ENCODE data around the gene KCNK5.

KCNK5 gene

DNA sequence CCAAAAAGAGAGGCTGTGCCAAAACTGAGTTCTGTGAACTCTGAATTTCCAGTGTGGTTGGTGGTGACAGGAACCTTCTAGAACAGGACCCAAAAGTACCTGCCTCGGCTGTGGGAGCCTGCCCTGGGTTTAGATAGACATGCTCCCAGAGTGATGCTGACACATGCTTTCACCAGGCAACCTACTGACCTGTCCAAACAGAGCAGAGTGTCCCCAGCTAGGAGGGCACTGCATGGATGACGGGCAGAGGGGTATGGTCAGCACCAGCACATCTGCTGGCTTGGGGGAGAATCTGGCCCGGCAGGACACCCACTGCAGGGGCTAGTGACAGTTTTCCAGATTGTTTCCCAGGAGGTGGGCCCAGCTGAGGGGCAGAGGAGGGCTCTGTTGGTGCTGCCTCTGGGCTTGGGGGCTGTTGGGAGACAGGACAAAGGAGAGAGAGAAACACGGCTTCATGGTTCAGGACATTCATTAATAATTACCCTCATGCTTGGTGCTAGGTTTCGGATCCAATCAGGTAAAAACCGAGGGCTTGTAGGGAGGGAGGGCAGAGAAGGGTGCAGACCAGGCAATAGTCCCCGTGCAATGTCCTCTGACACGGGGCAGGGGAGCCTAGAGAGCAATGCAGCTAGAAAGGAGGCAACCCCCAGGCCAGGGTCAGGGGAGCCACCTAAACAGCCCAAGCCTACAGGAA is 15.0 kb downstream of the KCNK5 start:
- Histone ChIP-seq H3K4me3 (ENCODE audit: low read depth, low read length) (no peak overlapping the region), H3K4me1 (ENCODE audit: control insufficient read depth, insufficient read depth, low read length) (peaks cover 16% of the 10 kb centered on the region), H3K9me3 (ENCODE audit: control insufficient read depth, insufficient read depth, low read depth, low read length) (no peaks in the 10 kb centered on the region), H3K27ac (ENCODE audit: extremely low read depth, low read depth, low read length) (no peak overlapping the region), H3K36me3 (ENCODE audit: control insufficient read depth in 2 of 2, insufficient read depth in 1 of 2, low read length in 2 of 2) (peaks cover 0 to 4% of the 10 kb centered on the region in 2 experiments; a peak in 1 of 3 replicates)
- TF ChIP-seq ZNF112 (tag by site-specific recombination; IDR thresholded peaks at IDR 0.05) (no peak), ZNF335 (tag by site-specific recombination; conservative IDR thresholded peaks at IDR 0.05) (no peak)
- ChIA-PET POLR2A (no interaction called here), CTCF (interaction anchor here (0.7 to 2.9 kb wide), 3 partner anchors 24 to 277 kb away, joined by 3 to 11 read pairs (median 6); no protein-coding TSS in a partner anchor)

DNA sequence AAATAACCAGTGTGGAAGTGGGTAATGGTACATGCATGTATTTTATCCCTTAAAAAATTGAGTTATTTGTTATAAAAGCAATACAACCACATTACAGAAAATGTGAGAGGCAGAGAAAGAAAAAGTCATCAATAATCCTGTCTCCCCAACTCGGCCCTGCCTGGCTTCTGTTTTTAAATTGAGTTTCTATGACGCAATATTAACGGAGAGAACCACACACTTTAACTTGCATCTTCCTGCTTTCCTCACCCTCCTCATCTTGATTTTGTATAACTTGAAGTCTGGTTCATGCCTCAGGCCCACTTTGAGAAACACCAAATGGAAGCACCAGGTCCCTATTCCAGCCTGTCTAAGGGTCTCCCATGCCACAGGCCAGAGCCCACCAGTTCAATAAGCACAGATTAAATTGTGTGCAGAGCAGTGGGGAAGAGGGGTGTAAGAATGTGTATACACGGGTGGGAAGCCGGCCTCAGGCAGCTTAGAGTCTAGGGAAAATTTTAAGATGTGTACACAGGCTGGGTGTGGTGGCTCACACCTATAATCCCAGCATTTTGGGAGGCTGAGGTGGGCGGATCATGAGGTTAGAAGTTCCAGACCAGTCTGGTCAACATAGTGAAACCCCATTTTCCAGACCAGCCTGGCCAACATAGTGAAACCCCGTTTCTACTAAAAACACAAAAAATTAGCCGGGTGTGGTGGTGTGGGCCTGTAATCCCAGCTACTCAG is 15.9 kb downstream of the KCNK5 start:
- TF ChIP-seq GFI1B (tag by site-specific recombination; IDR thresholded peaks at IDR 0.05): no peak
- TF ChIP-seq ZFP37 (tag by site-specific recombination; IDR thresholded peaks at IDR 0.05): no peak
- TF ChIP-seq ZNF157 (tag by site-specific recombination; IDR thresholded peaks at IDR 0.05): no peak
- TF ChIP-seq ZNF350 (tag by site-specific recombination; IDR thresholded peaks at IDR 0.05): no peak
- TF ChIP-seq, protein P1, sequence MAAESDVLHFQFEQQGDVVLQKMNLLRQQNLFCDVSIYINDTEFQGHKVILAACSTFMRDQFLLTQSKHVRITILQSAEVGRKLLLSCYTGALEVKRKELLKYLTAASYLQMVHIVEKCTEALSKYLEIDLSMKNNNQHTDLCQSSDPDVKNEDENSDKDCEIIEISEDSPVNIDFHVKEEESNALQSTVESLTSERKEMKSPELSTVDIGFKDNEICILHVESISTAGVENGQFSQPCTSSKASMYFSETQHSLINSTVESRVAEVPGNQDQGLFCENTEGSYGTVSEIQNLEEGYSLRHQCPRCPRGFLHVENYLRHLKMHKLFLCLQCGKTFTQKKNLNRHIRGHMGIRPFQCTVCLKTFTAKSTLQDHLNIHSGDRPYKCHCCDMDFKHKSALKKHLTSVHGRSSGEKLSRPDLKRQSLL (tag by site-specific recombination; IDR thresholded peaks at IDR 0.05): no peak
- no peak for TF ChIP-seq MZF1 (tag by site-specific recombination; IDR thresholded peaks at IDR 0.05; ENCODE audit: borderline replicate concordance)
- TF ChIP-seq, protein P2, sequence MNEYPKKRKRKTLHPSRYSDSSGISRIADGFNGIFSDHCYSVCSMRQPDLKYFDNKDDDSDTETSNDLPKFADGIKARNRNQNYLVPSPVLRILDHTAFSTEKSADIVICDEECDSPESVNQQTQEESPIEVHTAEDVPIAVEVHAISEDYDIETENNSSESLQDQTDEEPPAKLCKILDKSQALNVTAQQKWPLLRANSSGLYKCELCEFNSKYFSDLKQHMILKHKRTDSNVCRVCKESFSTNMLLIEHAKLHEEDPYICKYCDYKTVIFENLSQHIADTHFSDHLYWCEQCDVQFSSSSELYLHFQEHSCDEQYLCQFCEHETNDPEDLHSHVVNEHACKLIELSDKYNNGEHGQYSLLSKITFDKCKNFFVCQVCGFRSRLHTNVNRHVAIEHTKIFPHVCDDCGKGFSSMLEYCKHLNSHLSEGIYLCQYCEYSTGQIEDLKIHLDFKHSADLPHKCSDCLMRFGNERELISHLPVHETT (tag by site-specific recombination; IDR thresholded peaks at IDR 0.05): no peak
- TF ChIP-seq KLF1 (tag by site-specific recombination; IDR thresholded peaks at IDR 0.05): peak; percentile 97
- TF ChIP-seq, protein P3, sequence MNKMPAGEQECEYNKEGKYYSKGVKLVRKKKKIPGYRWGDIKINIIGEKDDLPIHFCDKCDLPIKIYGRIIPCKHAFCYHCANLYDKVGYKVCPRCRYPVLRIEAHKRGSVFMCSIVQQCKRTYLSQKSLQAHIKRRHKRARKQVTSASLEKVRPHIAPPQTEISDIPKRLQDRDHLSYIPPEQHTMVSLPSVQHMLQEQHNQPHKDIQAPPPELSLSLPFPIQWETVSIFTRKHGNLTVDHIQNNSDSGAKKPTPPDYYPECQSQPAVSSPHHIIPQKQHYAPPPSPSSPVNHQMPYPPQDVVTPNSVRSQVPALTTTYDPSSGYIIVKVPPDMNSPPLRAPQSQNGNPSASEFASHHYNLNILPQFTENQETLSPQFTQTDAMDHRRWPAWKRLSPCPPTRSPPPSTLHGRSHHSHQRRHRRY (tag by site-specific recombination; IDR thresholded peaks at IDR 0.05): no peak
- Histone ChIP-seq H3K9me3 (ENCODE audit: control insufficient read depth, insufficient read depth, low read depth, low read length) (no peaks in the 10 kb centered on the region), H3K27ac (ENCODE audit: extremely low read depth, low read depth, low read length) (no peak overlapping the region), H3K36me3 (ENCODE audit: control insufficient read depth in 2 of 2, insufficient read depth in 1 of 2, low read length in 2 of 2) (peaks cover 0 to 4% of the 10 kb centered on the region in 2 experiments; a peak in 1 of 3 replicates), H3K4me3 (ENCODE audit: low read depth, low read length) (no peak overlapping the region), H3K4me1 (ENCODE audit: control insufficient read depth, insufficient read depth, low read length) (peaks cover 11% of the 10 kb centered on the region)
- ChIA-PET POLR2A (no interaction called here), CTCF (interaction anchor here (0.7 kb wide), 1 partner anchor 278 kb away, joined by 3 read pairs; no protein-coding TSS in a partner anchor)

DNA sequence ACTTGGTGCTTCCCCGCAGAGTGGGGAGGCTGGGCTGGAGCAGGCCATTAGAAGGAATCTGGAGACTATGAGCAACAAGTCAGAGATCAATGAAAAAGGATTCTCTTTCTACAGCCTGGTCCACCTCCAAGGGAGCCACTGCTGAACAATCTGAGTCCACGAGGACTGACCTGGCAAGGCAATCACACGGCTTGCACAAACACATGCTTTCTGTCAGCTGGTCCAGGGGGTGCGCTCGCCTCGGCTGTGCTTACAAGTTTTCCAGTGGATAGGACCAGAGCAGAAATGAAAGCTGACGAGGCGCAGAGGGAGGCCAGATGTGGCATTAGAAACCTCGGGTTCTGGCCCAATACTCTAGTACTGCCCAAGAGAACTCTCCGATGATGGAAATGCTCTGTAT is 18.1 kb downstream of the KCNK5 start:
- ChIA-PET CTCF (no interaction called here), POLR2A (no interaction called here)
- H3K4me3 ChIP-seq (ENCODE audit: low read depth, low read length): no peak overlapping the region
- H3K36me3 ChIP-seq (ENCODE audit: control insufficient read depth in 2 of 2, insufficient read depth in 1 of 2, low read length in 2 of 2): peaks cover 0 to 4% of the 10 kb centered on the region in 2 experiments; a peak in 1 of 3 replicates
- peaks cover 11% of the 10 kb centered on the region; the same call in 1 of the 2 replicates for H3K4me1 ChIP-seq (ENCODE audit: control insufficient read depth, insufficient read depth, low read length)
- H3K9me3 ChIP-seq (ENCODE audit: control insufficient read depth, insufficient read depth, low read depth, low read length): no peaks in the 10 kb centered on the region
- H3K27ac ChIP-seq (ENCODE audit: extremely low read depth, low read depth, low read length): no peak overlapping the region
- no peak for TF ChIP-seq ZNF707 (tag by site-specific recombination; IDR thresholded peaks at IDR 0.05)
- TF ChIP-seq, protein P4, sequence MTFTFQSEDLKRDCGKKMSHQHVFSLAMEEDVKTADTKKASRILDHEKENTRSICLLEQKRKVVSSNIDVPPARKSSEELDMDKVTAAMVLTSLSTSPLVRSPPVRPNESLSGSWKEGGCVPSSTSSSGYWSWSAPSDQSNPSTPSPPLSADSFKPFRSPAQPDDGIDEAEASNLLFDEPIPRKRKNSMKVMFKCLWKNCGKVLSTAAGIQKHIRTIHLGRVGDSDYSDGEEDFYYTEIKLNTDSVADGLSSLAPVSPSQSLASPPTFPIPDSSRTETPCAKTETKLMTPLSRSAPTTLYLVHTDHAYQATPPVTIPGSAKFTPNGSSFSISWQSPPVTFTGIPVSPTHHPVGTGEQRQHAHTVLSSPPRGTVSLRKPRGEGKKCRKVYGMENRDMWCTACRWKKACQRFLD (tag by site-specific recombination; IDR thresholded peaks at IDR 0.05): no peak
- TF ChIP-seq ZNF558 (tag by site-specific recombination; IDR thresholded peaks at IDR 0.05): no peak
- TF ChIP-seq OVOL3 (tag by site-specific recombination; IDR thresholded peaks at IDR 0.05): no peak
- no peak for TF ChIP-seq MZF1 (tag by site-specific recombination; IDR thresholded peaks at IDR 0.05; ENCODE audit: borderline replicate concordance)
- TF ChIP-seq ZNF114 (tag by site-specific recombination; IDR thresholded peaks at IDR 0.05): no peak
- TF ChIP-seq ZFP69B (tag by site-specific recombination; IDR thresholded peaks at IDR 0.05): no peak
- TF ChIP-seq, protein P5, sequence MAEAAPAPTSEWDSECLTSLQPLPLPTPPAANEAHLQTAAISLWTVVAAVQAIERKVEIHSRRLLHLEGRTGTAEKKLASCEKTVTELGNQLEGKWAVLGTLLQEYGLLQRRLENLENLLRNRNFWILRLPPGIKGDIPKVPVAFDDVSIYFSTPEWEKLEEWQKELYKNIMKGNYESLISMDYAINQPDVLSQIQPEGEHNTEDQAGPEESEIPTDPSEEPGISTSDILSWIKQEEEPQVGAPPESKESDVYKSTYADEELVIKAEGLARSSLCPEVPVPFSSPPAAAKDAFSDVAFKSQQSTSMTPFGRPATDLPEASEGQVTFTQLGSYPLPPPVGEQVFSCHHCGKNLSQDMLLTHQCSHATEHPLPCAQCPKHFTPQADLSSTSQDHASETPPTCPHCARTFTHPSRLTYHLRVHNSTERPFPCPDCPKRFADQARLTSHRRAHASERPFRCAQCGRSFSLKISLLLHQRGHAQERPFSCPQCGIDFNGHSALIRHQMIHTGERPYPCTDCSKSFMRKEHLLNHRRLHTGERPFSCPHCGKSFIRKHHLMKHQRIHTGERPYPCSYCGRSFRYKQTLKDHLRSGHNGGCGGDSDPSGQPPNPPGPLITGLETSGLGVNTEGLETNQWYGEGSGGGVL (tag by site-specific recombination; IDR thresholded peaks at IDR 0.05): no peak
- no peak for TF ChIP-seq ZNF747 (tag by site-specific recombination; IDR thresholded peaks at IDR 0.05)
- TF ChIP-seq ZFP41 (tag by site-specific recombination; IDR thresholded peaks at IDR 0.05; ENCODE audit: borderline replicate concordance): no peak
- TF ChIP-seq KLF7 (tag by site-specific recombination; IDR thresholded peaks at IDR 0.05; ENCODE audit: borderline replicate concordance): no peak
- no peak for TF ChIP-seq SALL2 (tag by site-specific recombination; IDR thresholded peaks at IDR 0.05; ENCODE audit: borderline replicate concordance)
- no peak for TF ChIP-seq ZNF621 (tag by site-specific recombination; IDR thresholded peaks at IDR 0.05)

All from HEK293 (cell line).